Epithelial cell of esophagus (primary cell): ENCODE results near the gene RUFY4.

Source experiments
- DNase-seq: peaks from one replicate; pipeline ENCODE4 v3.0.0; 2010; ENCODE audit warnings: low read depth
- H3K4me3 ChIP-seq: 2 replicates; pipeline ENCODE4 v1.5.1; 2011; ENCODE audit warnings: mild to moderate bottlenecking, low read length, control low read depth
- CTCF ChIP-seq: IDR thresholded peaks from 2 replicates; pipeline ENCODE4 v1.5.1; 2011; ENCODE audit warnings: low read depth, mild to moderate bottlenecking, low read length, control low read depth, inconsistent platforms; ENCODE audit not compliant: insufficient read depth; ENCODE audit errors: missing control alignments

RUFY4 gene

GRCh38 chr2:218028189-218028495 is 40.9 kb upstream of the RUFY4 start:
- H3K4me3 ChIP-seq, result no peak overlapping the region
- no peak for TF ChIP-seq CTCF
- DNase-seq, result no peak

- no peak overlapping the region for H3K4me3 ChIP-seq
- TF ChIP-seq CTCF, result no peak
- peak; percentile 13 for DNase-seq
These were observed 40.3 kb upstream of the RUFY4 start for GRCh38 chr2:218028562-218029348.

- H3K4me3 ChIP-seq, result no peak overlapping the region
- no peak for TF ChIP-seq CTCF
- no peak for DNase-seq
These were observed 39.4 kb upstream of the RUFY4 start for GRCh38 chr2:218029366-218030360.

- no peak for TF ChIP-seq CTCF
- no peak for DNase-seq
- no peak overlapping the region for H3K4me3 ChIP-seq
These were observed 38.5 kb upstream of the RUFY4 start for GRCh38 chr2:218030409-218031195.

- no peak for TF ChIP-seq CTCF
- no peak for DNase-seq
- no peak overlapping the region for H3K4me3 ChIP-seq
These were observed 37.8 kb upstream of the RUFY4 start for GRCh38 chr2:218031261-218031660.

- no peak overlapping the region for H3K4me3 ChIP-seq
- peak; percentile 61 for DNase-seq
- TF ChIP-seq CTCF, result no peak
These were observed 37.2 kb upstream of the RUFY4 start for GRCh38 chr2:218031771-218032257.
